GM12878 (cell line): ENCODE results near the gene SLC1A7. TPM values are rescaled to one million over a fixed set of nuclear protein-coding genes. Genes with fewer than 3 reads are reported as not detected.

Experiments
- ATAC-seq: fragments of 200-7000 bp; cut with Tn5 transposase; 3 replicates; pipeline ENCODE4 v1.9.1; 2020; ENCODE audit warnings: mild to moderate bottlenecking, moderate library complexity
- BruUV-seq: library from RNA; stranded (reverse); fragments of 400-500 nt; replicated peaks from 2 replicates; lab custom pipeline; 2021; lab: Mats Ljungman, UMichigan
- CTCF ChIA-PET: fragments of 300-600 bp; sonication (Branson Sonifier 250); formaldehyde crosslinking; extraction: SDS; loops from one replicate; lab custom pipeline; 2021; ENCODE audit warnings: inconsistent platforms; lab: Yijun Ruan, JAX
- POLR2A ChIA-PET: fragments of 350-600 bp; formaldehyde crosslinking; extraction: SDS; loops from one replicate; lab custom pipeline; 2021; ENCODE audit warnings: inconsistent platforms; lab: Charles Lee
- RAD21 ChIA-PET: fragments of 300-600 bp; sonication (Branson Sonifier 250); formaldehyde crosslinking; loops from one replicate; lab custom pipeline; 2023; ENCODE audit warnings: antibody characterized with exemption; ENCODE audit not compliant: unreplicated experiment; lab: Charles Lee
- SMC1A ChIA-PET: fragments of 300-600 bp; sonication (Branson Sonifier 250); formaldehyde crosslinking; loops from one replicate; lab custom pipeline; 2023; ENCODE audit not compliant: unreplicated experiment, uncharacterized antibody; lab: Charles Lee
- DNase-seq: peaks from one replicate; pipeline ENCODE4 v3.0.0-alpha.2; 2011; ENCODE audit warnings: low read depth, low spot score
- FAIRE-seq: peaks from 3 replicates; lab custom pipeline; 2011; peaks lifted over from hg19 to GRCh38; lab: Jason Lieb, UNC
- H2AFZ ChIP-seq: 2 replicates; pipeline ENCODE4 v1.6.0; 2011; ENCODE audit warnings: low read depth, low read length, control low read depth; ENCODE audit not compliant: control insufficient read depth
- H3K27ac ChIP-seq: 2 replicates; pipeline ENCODE4 v1.5.1; 2011; ENCODE audit warnings: control low read depth; ENCODE audit not compliant: control insufficient read depth, insufficient read depth
- H3K27me3 ChIP-seq, 2 experiments: replicated peaks in 1 of 2; 2 replicates each; pipeline versions ENCODE4 v1.6.0 to v1.6.1; 2011; ENCODE audit warnings: low read length in 1 of 2; ENCODE audit not compliant: control insufficient read depth in 2 of 2, insufficient read depth in 2 of 2
- H3K36me3 ChIP-seq, 2 experiments: 2 replicates each; pipeline ENCODE4 v1.5.1; 2011; ENCODE audit warnings: low read length in 1 of 2; ENCODE audit not compliant: control insufficient read depth in 2 of 2, insufficient read depth in 2 of 2
- H3K4me1 ChIP-seq: 2 replicates; pipeline ENCODE4 v1.6.1; 2011; ENCODE audit warnings: mild to moderate bottlenecking, low read length, moderate library complexity, mixed read lengths; ENCODE audit not compliant: control insufficient read depth, insufficient read depth
- H3K4me2 ChIP-seq: 2 replicates; pipeline ENCODE4 v1.6.0; 2011; ENCODE audit warnings: control low read depth; ENCODE audit not compliant: control insufficient read depth, insufficient read depth
- H3K4me3 ChIP-seq: fragments of 200-600 bp; sonication (generic); 2 replicates; pipeline ENCODE4 v1.5.1; 2016
- H3K79me2 ChIP-seq: 2 replicates; pipeline ENCODE4 v1.6.0; 2011; ENCODE audit warnings: low read length; ENCODE audit not compliant: control insufficient read depth, insufficient read depth
- H3K9ac ChIP-seq: 2 replicates; pipeline ENCODE4 v1.8.0; 2011; ENCODE audit warnings: low read length, control low read depth, mixed read lengths; ENCODE audit not compliant: control insufficient read depth, insufficient read depth
- H3K9me3 ChIP-seq: replicated peaks from 3 replicates; pipeline ENCODE4 v1.5.1; 2011; ENCODE audit warnings: mild to moderate bottlenecking, low read length; ENCODE audit not compliant: control insufficient read depth, insufficient read depth
- H4K20me1 ChIP-seq: 2 replicates; pipeline ENCODE4 v1.6.0; 2011; ENCODE audit not compliant: control insufficient read depth, insufficient read depth
- BACH1 ChIP-seq: fragments of 450-650 bp; IDR thresholded peaks from 2 replicates; pipeline ENCODE4 v1.6.1; 2017; ENCODE audit warnings: mild to moderate bottlenecking, borderline replicate concordance
- CBX3 ChIP-seq: fragments of 200-600 bp; sonication (generic); IDR thresholded peaks from 2 replicates; pipeline ENCODE4 v1.6.1; 2016; ENCODE audit warnings: low read depth, borderline replicate concordance
- CEBPB ChIP-seq, 2 experiments: fragments of 150-350 bp in 1 of 2; IDR thresholded peaks; 2 replicates each; pipeline ENCODE4 v1.6.1; 2012 to 2014; ENCODE audit warnings: low read depth in 2 of 2, low read length in 2 of 2, borderline replicate concordance in 1 of 2, inconsistent platforms in 1 of 2
- E2F8 ChIP-seq: fragments of 450-650 bp; IDR thresholded peaks from 2 replicates; pipeline ENCODE4 v1.6.1; 2018; ENCODE audit warnings: mild to moderate bottlenecking, low read depth, moderate library complexity; ENCODE audit not compliant: partially characterized antibody
- FOS ChIP-seq: IDR thresholded peaks from 3 replicates; pipeline ENCODE4 v1.6.1; 2011; ENCODE audit warnings: borderline replicate concordance; ENCODE audit not compliant: insufficient read length; ENCODE audit errors: extremely low read depth
- GABPA ChIP-seq: IDR thresholded peaks from 2 replicates; pipeline ENCODE4 v1.6.1; 2014; ENCODE audit warnings: antibody characterized with exemption, low read depth, mild to moderate bottlenecking, inconsistent platforms
- IRF5 ChIP-seq: fragments of 450-650 bp; IDR thresholded peaks from 2 replicates; pipeline ENCODE4 v1.6.1; 2017; ENCODE audit warnings: borderline replicate concordance
- MEF2A ChIP-seq: IDR thresholded peaks from 2 replicates; pipeline ENCODE4 v1.6.1; 2011; ENCODE audit warnings: low read depth, mild to moderate bottlenecking, low read length, moderate library complexity; ENCODE audit not compliant: insufficient read depth
- NFYA ChIP-seq: IDR thresholded peaks from 2 replicates; pipeline ENCODE4 v1.6.1; 2011; ENCODE audit warnings: low read depth, mild to moderate bottlenecking, low read length, improper control_type of control experiment, borderline replicate concordance
- NRF1 ChIP-seq: conservative IDR thresholded peaks from 2 replicates; pipeline ENCODE4 v1.6.1; 2011; ENCODE audit warnings: mild to moderate bottlenecking, low read depth, low read length, improper control_type of control experiment
- SREBF1 ChIP-seq: IDR thresholded peaks from 2 replicates; pipeline ENCODE4 v1.6.1; 2012; ENCODE audit warnings: mild to moderate bottlenecking, low read length
- YBX1 ChIP-seq: fragments of 450-650 bp; IDR thresholded peaks from 2 replicates; pipeline ENCODE4 v1.6.1; 2016; ENCODE audit warnings: antibody characterized with exemption
- ZNF384 ChIP-seq: IDR thresholded peaks from 2 replicates; pipeline ENCODE4 v1.6.1; 2012; ENCODE audit warnings: low read depth, mild to moderate bottlenecking, low read length, improper control_type of control experiment, borderline replicate concordance
- ZNF687 ChIP-seq: fragments of 450-650 bp; IDR thresholded peaks from 2 replicates; pipeline ENCODE4 v1.6.1; 2017; ENCODE audit warnings: mild to moderate bottlenecking, moderate library complexity
- WGBS: methylation state at CpG from one replicate; pipeline ENCODE4 v1.1.6; 2016; ENCODE audit warnings: low lambda C conversion rate; ENCODE audit not compliant: insufficient replicate concordance, insufficient coverage; ENCODE audit errors: missing lambda C conversion rate; 5-methylcytosine and 5-hydroxymethylcytosine counted together
- in situ Hi-C: fragments of 300-500 bp; cut with MboI; formaldehyde crosslinking; loops from 9 replicates; pipeline ENCODE4 v1.14.3; 2018; ENCODE audit warnings: mixed read lengths
- intact Hi-C: fragments of 100-400 bp; cut with micrococcal nuclease; formaldehyde crosslinking; loops from one replicate; pipeline ENCODE4 v1.14.2; 2022; ENCODE audit not compliant: unreplicated experiment
- polyA plus RNA-seq, 11 experiments: library from polyadenylated mRNA; depleted of rRNA in 4 of 11; unstranded in 6 of 11; stranded (reverse) in 5 of 11; fragments of >200 nt; fragmentation: Nextera tagmentation in 4 of 11; fragmentation: Illumina TruSeq in 1 of 11; extraction: Ambion mirVana in 4 of 11; extraction: Trizol in 1 of 11; gene quantifications; 1 replicate in 1 of 11; 2 replicates in 10 of 11; pipeline versions ENCODE4 v1.2.1 to v1.2.3, GENCODE V29; 2011 to 2016; ENCODE audit warnings: inconsistent platforms in 2 of 11, missing spikeins in 2 of 11, low read depth in 1 of 11
- total RNA-seq, 4 experiments: library from RNA; depleted of rRNA in 3 of 4; stranded (reverse); fragments of >200 nt in 3 of 4; fragmentation: Illumina TruSeq in 1 of 4; extraction: Trizol in 1 of 4; gene quantifications; 2 replicates each; pipeline versions ENCODE4 v1.2.1 to v1.2.3, GENCODE V29; 2013 to 2021

SLC1A7 gene
- total and polyA plus RNA-seq, 10 of the 15 experiments (the other 5 are each of a cell fraction or from before 2014, with no cell fraction given): not detected

GRCh38 chr1:53111693-53112092, 30.7 kb downstream of the SLC1A7 start:
- Histone ChIP-seq H2AFZ (no peak overlapping the region), H3K4me2 (no peak overlapping the region), H3K36me3 (no peaks in the 10 kb centered on the region), H3K79me2 (no peaks in the 10 kb centered on the region), H3K9ac (no peak overlapping the region), H3K27me3 (no peaks in the 10 kb centered on the region), H3K9me3 (no peaks in the 10 kb centered on the region; the same call in 2 of the 3 replicates), H3K4me1 (no peaks in the 10 kb centered on the region), H3K27ac (no peak overlapping the region), H4K20me1 (no peaks in the 10 kb centered on the region), H3K4me3 (no peak overlapping the region)
- intact Hi-C loops: no loop called here
- WGBS: 41% methylated on average over 5 of the region's 5 CpGs
- BruUV-seq: no TSS peak
- SMC1A ChIA-PET: no interaction called here
- CTCF ChIA-PET: no interaction called here
- in situ Hi-C loops: no loop called here
- FAIRE-seq (no peak), DNase-seq (no peak), ATAC-seq (no peak)
- RAD21 ChIA-PET: no interaction called here
- POLR2A ChIA-PET: no interaction called here
- TF ChIP-seq NRF1 (no peak), FOS (no peak), GABPA (no peak), ZNF687 (no peak), IRF5 (no peak), CEBPB (IDR thresholded peaks at IDR 0.05; ENCODE audit: borderline replicate concordance in 1 of 2, low read depth in 2 of 2, low read length in 2 of 2) (no peak), NFYA (no peak), YBX1 (no peak), SREBF1 (no peak), MEF2A (no peak), BACH1 (no peak), CBX3 (no peak), E2F8 (no peak), ZNF384 (no peak)
